Activated CD4-positive, alpha-beta T cell treated with anti-CD3 and anti-CD28 coated beads for 36 hours (primary cell): Measurements from ENCODE around the gene TRUB2. TPM values are rescaled to one million over a fixed set of nuclear protein-coding genes. Genes with fewer than 3 reads are reported as not detected.

Experiments
- ATAC-seq: fragments of 200-7000 bp; cut with Tn5 transposase; one replicate; pipeline ENCODE4 v1.10.0; 2021; ENCODE audit warnings: mild to moderate bottlenecking, moderate library complexity
- CTCF ChIA-PET: fragments of 350-600 bp; sonication (Branson Sonifier 250); formaldehyde crosslinking; loops from one replicate; lab custom pipeline; 2021; ENCODE audit warnings: antibody characterized with exemption; lab: Charles Lee
- POLR2A ChIA-PET: fragments of 350-600 bp; sonication (Branson Sonifier 250); formaldehyde crosslinking; loops from one replicate; lab custom pipeline; 2021; ENCODE audit warnings: antibody characterized with exemption, inconsistent platforms; lab: Charles Lee
- DNase-seq: peaks from one replicate; pipeline ENCODE4 v3.0.0-alpha.2; 2020
- H3K27ac Mint-ChIP-seq: one replicate; pipeline ENCODE4 v1.8.0; 2021; ENCODE audit warnings: mixed read lengths
- H3K27me3 Mint-ChIP-seq: one replicate; pipeline ENCODE4 v1.8.0; 2021; ENCODE audit warnings: mixed read lengths
- H3K36me3 Mint-ChIP-seq: one replicate; pipeline ENCODE4 v1.8.0; 2021; ENCODE audit warnings: low read depth, mixed read lengths
- H3K4me1 Mint-ChIP-seq: one replicate; pipeline ENCODE4 v1.8.0; 2021; ENCODE audit warnings: mixed read lengths
- H3K4me3 Mint-ChIP-seq: one replicate; pipeline ENCODE4 v1.8.0; 2021; ENCODE audit warnings: mild to moderate bottlenecking, moderate library complexity, mixed read lengths
- H3K9me3 Mint-ChIP-seq: one replicate; pipeline ENCODE4 v1.8.0; 2021; ENCODE audit warnings: low read depth, mixed read lengths
- intact Hi-C, 2 experiments: fragments of 100-400 bp; cut with DNase I in 1 of 2; cut with micrococcal nuclease in 1 of 2; formaldehyde crosslinking; loops; one replicate each; pipeline versions ENCODE4 v1.14.2 to v1.15.1; 2022 to 2024; cut with DNase I, micrococcal nuclease
- total RNA-seq, 2 experiments: library from RNA; stranded (reverse); gene quantifications; one replicate each; pipeline ENCODE4 v1.2.3, GENCODE V29; 2021

TRUB2 gene
- total RNA-seq, 2 experiments from 2014 or later = 29.5 to 37.5 TPM

DNA sequence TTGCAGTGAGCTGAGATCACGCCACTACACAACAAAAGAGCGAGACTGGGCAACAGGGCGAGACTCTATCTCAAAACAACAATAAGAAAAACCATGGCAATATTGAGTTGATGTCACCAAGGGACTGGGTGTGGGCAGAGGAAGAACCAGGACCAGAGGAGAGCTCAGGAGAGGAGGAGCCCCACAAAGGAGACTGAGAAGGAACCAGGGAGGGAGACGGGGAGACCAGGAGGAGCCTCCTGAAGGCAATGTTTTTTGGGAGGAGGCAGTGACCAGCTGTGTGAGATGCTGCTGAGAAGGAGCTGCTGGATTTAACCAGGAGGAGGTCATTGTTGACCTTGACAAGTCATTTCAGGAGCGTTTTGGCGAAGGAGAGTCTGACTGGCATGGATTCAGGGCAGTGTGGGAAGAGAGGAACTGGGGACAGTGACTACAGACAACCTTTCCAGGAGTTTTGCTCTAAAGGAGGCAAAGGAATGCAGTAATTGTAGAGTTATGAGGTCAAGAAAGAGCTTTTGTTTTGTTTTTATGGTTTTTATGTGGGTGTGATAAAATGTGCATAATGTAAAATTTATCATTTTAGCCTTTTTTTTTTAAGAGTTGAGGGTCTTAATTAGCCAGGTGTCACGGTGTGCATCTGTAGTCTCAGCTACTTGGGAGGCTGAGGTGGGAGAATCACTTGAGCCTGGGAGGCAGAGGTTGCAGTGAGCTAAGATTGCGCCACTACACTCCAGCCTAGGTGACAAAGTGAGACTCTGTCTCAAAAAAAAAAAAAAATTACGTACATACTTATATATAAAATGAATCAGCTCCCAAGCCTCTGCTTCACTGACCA, 17.9 kb downstream of the TRUB2 start:
- CTCF ChIA-PET = interaction anchor here (0.5 to 1.6 kb wide), 5 partner anchors 9 to 454 kb away, joined by 3 to 5 read pairs (median 3); partner anchors contain the start of gene URM1
- no peak overlapping the region for H3K4me3 Mint-ChIP-seq
- no peaks in the 10 kb centered on the region for H3K27me3 Mint-ChIP-seq
- H3K4me1 Mint-ChIP-seq = no peaks in the 10 kb centered on the region
- H3K27ac Mint-ChIP-seq = no peak overlapping the region
- ATAC-seq = no peak
- intact Hi-C loops = no loop called here
- POLR2A ChIA-PET = no interaction called here
- no peak for DNase-seq
- peaks cover 6% of the 10 kb centered on the region for H3K36me3 Mint-ChIP-seq
- H3K9me3 Mint-ChIP-seq = no peaks in the 10 kb centered on the region

DNA sequence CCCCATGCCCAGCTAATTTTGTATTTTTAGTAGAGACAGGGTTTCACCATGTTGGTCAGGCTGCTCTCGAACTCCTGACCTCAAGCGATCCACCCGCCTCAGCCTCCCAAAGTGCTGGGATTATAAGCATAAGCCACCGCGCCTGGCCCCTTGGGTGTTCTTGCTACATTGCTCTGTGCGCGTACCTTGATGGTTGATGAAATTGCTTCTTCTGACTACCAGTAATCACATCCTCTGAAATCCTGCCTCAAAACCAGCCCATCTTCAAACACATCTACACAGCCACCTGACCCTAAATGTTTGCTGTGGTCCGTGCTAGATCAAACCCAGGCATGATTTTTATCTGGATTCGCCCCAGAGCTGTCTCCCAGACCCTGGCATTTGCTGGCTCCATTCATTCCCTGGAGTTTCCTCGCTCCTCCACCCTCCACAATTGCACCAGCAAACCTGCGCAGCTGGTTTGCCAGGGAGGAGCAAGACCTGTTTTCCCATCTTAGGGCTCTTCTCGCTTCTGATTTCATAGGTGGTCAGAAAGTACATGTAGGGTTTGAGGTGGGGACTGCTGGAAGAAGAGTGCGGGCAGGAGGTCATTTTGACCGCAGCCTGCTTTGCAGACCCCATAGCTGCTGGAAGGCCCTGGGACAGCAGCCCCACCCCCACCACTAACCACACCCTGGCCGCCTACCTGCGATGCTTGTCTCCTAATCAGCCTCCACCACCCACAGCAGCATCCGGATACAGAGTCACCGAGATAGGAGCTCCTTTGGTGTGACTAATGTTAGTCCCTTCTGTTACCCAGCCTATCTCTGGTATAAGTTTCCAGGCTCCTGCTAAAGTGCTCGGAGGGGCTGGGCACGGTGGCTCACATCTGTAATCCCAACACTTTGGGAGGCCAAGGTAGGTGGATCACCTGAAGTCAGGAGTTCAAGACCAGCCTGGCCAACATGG, 23.4 kb downstream of the TRUB2 start:
- ChIA-PET CTCF (interaction anchor here (0.6 to 1.5 kb wide), 6 partner anchors 15 to 130 kb away, joined by 3 to 6 read pairs (median 4); partner anchors contain the start of gene TRUB2), POLR2A (interaction anchor here (0.6 kb wide), 2 partner anchors 136 to 647 kb away, joined by 4 read pairs; no protein-coding TSS in a partner anchor)
- no peak for ATAC-seq
- no peak overlapping the region for H3K27ac Mint-ChIP-seq
- intact Hi-C loops = loop anchor here (5.0 to 10.0 kb wide), 2 partner anchors 43 to 296 kb away; partner anchors contain the start of gene SLC27A4 (in 1 of the 2)
- H3K36me3 Mint-ChIP-seq = no peaks in the 10 kb centered on the region
- no peak for DNase-seq
- no peaks in the 10 kb centered on the region for H3K4me1 Mint-ChIP-seq
- no peaks in the 10 kb centered on the region for H3K9me3 Mint-ChIP-seq
- H3K4me3 Mint-ChIP-seq = no peak overlapping the region
- H3K27me3 Mint-ChIP-seq = no peaks in the 10 kb centered on the region

DNA sequence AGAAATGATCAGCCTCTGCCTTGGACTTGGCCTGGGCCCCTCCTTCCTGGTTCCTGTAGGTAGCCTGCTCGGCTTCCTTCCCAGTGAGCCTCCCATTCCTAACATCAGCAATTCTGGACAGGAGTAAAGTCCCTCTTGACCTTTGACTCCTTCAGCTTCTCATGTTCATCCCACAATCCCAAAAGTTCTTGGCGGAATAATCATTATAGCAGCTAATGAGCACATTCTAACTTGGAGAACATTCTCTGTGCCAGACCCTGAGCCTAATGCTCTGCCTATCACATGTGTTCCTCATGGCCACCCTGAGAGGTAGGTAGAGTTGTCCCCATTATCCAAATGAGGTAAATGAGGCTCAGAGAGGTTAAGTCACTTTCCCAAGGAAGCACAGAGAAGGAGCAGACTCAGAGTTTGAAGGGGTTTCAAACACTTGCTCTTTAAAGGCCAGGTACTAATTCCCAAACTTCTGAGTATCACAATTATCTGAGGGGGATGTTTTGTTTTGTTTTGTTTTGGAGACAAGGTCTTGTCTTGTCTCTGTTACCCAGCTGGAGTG, 24.9 kb downstream of the TRUB2 start:
- ChIA-PET POLR2A (no interaction called here), CTCF (interaction anchor here (1.4 to 2.1 kb wide), 3 partner anchors 9 to 117 kb away, joined by 4 read pairs; no protein-coding TSS in a partner anchor)
- no peaks in the 10 kb centered on the region for H3K4me1 Mint-ChIP-seq
- DNase-seq (no peak), ATAC-seq (no peak)
- no peaks in the 10 kb centered on the region for H3K36me3 Mint-ChIP-seq
- no peaks in the 10 kb centered on the region for H3K27me3 Mint-ChIP-seq
- H3K9me3 Mint-ChIP-seq = no peaks in the 10 kb centered on the region
- H3K27ac Mint-ChIP-seq = no peak overlapping the region
- intact Hi-C loops = loop anchor here (5.0 to 10.0 kb wide), 2 partner anchors 45 to 298 kb away; partner anchors contain the start of gene SLC27A4 (in 1 of the 2)
- H3K4me3 Mint-ChIP-seq = no peak overlapping the region

DNA sequence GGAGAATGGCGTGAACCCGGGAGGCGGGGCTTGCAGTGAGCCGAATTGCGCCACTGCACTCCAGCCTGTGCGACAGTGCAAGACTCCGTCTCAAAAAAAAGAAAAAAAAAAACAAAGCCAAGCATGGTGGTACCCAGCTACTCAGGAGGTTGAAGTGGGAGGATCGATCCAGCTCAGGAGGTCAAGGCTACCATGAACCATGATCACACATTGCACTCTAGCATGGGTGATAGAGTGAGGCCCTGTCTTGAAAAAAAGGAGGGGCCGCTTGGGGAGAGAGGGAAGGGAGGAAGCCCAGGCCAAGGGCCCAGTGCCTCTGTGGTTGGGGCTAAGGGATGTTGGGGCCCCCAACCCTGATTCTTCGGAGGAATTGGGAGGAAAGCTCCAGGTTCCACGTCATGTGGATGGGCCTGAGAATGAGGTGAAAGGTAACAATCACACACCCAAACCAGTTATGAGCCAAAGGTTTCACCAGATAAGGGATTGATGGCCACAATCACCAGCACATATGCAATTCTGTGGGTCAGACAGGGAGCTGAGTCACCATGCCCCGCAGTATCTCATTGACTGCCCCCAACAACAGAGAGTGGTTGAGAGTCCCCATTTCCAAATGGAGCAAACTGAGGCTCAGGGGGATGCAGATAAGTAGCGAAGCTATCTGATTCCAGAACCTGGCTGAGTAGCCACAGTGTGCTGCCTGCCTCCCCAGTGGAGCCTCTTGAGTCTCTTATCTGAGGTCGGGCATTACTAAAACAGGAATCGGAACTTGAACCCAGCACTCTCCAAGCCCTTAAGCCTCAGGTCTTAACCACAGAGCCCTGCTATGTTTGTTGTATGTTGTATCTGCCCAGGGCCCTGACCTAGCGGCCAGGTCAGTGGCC, 25.7 kb downstream of the TRUB2 start:
- ChIA-PET CTCF (interaction anchor here (1.4 to 2.1 kb wide), 5 partner anchors 7 to 118 kb away, joined by 3 to 5 read pairs (median 4); no protein-coding TSS in a partner anchor), POLR2A (no interaction called here)
- no peak overlapping the region for H3K4me3 Mint-ChIP-seq
- no peaks in the 10 kb centered on the region for H3K4me1 Mint-ChIP-seq
- no peak overlapping the region for H3K27ac Mint-ChIP-seq
- DNase-seq (no peak), ATAC-seq (no peak)
- H3K9me3 Mint-ChIP-seq = no peaks in the 10 kb centered on the region
- no peaks in the 10 kb centered on the region for H3K27me3 Mint-ChIP-seq
- no peaks in the 10 kb centered on the region for H3K36me3 Mint-ChIP-seq
- intact Hi-C loops = loop anchor here (5.0 to 10.0 kb wide), 2 partner anchors 46 to 298 kb away; partner anchors contain the start of gene SLC27A4 (in 1 of the 2)

DNA sequence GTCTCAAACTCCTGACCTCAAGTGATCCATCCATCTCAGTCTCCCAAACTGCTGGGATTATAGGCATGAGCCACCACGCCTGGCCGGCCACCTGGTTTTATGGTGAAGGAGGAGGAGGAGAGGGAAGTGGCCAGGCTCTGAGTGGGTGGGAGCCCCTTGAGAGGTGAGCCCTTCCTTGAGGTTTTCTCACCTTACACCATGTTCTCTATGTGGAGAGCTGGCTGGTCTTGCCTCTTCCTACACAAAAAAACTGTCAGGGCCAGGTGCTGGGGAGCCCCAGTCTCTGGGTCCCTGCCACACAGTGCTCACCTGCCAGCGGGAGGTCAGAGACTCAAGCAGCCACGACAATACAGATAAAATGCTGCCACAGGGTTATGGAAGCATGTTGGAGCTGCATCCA, 28.1 kb downstream of the TRUB2 start:
- ChIA-PET POLR2A (no interaction called here), CTCF (interaction anchor here (0.6 to 1.2 kb wide), 3 partner anchors 16 to 96 kb away, joined by 3 to 6 read pairs (median 3); no protein-coding TSS in a partner anchor)
- no peaks in the 10 kb centered on the region for H3K4me1 Mint-ChIP-seq
- no peak overlapping the region for H3K27ac Mint-ChIP-seq
- DNase-seq (no peak), ATAC-seq (no peak)
- no peak overlapping the region for H3K4me3 Mint-ChIP-seq
- H3K27me3 Mint-ChIP-seq = no peaks in the 10 kb centered on the region
- H3K36me3 Mint-ChIP-seq = no peaks in the 10 kb centered on the region
- intact Hi-C loops = loop anchor here in 1 of 2 experiments (10.0 kb wide), 1 partner anchor 301 kb away; no protein-coding TSS in a partner anchor
- no peaks in the 10 kb centered on the region for H3K9me3 Mint-ChIP-seq

DNA sequence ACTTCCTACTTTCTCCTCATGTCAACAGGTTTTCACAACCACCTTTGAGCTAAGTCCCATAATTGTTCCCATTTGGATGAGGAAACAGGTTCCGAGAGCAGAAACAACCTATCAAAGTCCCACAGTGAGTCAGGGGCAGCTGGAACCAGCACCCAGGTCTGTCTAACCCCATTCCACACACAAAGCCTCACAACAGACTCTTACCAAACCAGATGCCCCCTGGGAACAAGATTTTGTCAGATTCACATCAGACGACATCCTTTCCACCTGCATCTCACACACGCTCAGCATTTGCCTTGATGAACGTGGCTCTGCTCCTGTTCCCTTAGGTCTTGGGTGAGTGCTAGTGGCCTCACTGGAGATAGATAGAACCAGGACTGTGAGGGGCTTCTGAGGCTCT, 29.2 kb downstream of the TRUB2 start:
- no peaks in the 10 kb centered on the region for H3K9me3 Mint-ChIP-seq
- ChIA-PET CTCF (interaction anchor here (2.1 kb wide), 1 partner anchor 48 kb away, joined by 6 read pairs; no protein-coding TSS in a partner anchor), POLR2A (interaction anchor here (0.6 kb wide), 1 partner anchor 48 kb away, joined by 3 read pairs; no protein-coding TSS in a partner anchor)

DNA sequence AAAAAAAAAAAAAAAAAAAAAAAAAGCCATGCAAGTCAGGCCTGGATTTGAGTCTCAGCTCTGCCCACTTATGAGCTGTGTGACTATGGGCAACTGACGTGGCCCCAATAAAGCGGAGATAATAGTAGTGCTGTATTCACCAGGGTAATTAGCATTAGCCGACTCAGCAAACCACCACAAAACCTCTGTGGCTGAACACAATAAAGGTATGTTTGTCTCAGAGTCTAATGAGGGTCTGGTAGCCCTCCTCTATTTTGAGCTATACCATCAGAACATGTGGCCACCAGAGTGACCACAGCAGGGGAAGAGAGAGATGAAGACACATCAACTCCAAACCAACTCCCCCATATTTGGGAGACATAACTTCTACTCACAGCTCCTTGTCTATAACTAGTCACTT, 30.2 kb downstream of the TRUB2 start:
- ChIA-PET CTCF (interaction anchor here (0.6 to 2.1 kb wide), 6 partner anchors 8 to 891 kb away, joined by 3 to 6 read pairs (median 4); no protein-coding TSS in a partner anchor), POLR2A (interaction anchor here (0.6 kb wide), 2 partner anchors 44 to 867 kb away, joined by 3 to 7 read pairs; no protein-coding TSS in a partner anchor)
- no peak overlapping the region for H3K27ac Mint-ChIP-seq
- H3K36me3 Mint-ChIP-seq = peaks cover 4% of the 10 kb centered on the region
- H3K9me3 Mint-ChIP-seq = no peaks in the 10 kb centered on the region
- intact Hi-C loops = loop anchor here in 1 of 2 experiments (10.0 kb wide), 1 partner anchor 303 kb away; no protein-coding TSS in a partner anchor
- ATAC-seq (no peak), DNase-seq (no peak)
- H3K27me3 Mint-ChIP-seq = no peaks in the 10 kb centered on the region
- H3K4me1 Mint-ChIP-seq = no peaks in the 10 kb centered on the region
- H3K4me3 Mint-ChIP-seq = no peak overlapping the region

More for the DNA sequence above, 29.2 kb downstream of the TRUB2 start:
- H3K4me1 Mint-ChIP-seq = no peaks in the 10 kb centered on the region
- H3K36me3 Mint-ChIP-seq = peaks cover under 1% of the 10 kb centered on the region
- intact Hi-C loops = loop anchor here in 1 of 2 experiments (10.0 kb wide), 1 partner anchor 302 kb away; no protein-coding TSS in a partner anchor
- no peak for ATAC-seq
- no peak overlapping the region for H3K27ac Mint-ChIP-seq
- H3K4me3 Mint-ChIP-seq = no peak overlapping the region
- DNase-seq = no peak
- no peaks in the 10 kb centered on the region for H3K27me3 Mint-ChIP-seq

DNA sequence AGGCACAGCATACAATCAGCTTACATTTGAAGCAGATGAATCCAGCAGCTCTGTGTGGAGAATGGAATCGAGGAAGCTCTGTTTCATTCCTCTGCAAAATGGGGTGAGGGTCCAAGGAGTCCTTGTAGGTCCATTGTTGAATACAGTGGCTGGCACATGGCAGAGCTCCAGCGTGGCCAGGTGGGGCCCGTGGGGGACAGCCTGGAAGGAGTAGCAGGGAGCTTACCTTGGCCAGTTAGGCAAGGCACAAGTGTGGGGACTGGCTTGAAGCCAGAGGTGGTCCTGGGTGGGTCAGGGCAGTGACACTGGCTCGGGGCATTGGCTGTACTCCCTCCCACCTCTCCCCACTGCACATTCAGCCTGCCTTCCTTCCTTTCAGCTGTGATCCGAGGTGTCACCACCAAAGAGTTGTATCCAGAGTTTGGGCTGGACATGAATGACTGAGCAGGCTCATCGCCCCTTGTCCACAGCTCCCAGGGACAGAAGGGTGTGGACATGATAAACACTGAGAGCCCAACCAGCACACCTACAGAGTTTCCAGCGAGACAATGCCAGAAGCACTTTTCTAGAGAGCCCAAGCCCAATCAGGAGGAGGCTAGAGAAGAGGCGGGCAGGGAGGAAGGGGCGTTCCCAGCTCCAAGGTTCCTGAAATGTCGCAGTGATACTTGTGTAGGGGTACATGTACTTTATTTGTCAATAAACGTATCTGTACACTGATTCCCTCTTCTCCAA, 33.8 kb downstream of the TRUB2 start:
- Mint-ChIP-seq H3K9me3 (no peaks in the 10 kb centered on the region), H3K36me3 (peaks cover 4% of the 10 kb centered on the region), H3K27me3 (no peaks in the 10 kb centered on the region), H3K4me1 (no peaks in the 10 kb centered on the region), H3K4me3 (no peak overlapping the region), H3K27ac (no peak overlapping the region)
- intact Hi-C loops = no loop called here
- ChIA-PET CTCF (interaction anchor here (0.8 to 0.9 kb wide), 2 partner anchors 8 to 53 kb away, joined by 3 to 4 read pairs; no protein-coding TSS in a partner anchor), POLR2A (no interaction called here)
- no peak for ATAC-seq
- no peak for DNase-seq

DNA sequence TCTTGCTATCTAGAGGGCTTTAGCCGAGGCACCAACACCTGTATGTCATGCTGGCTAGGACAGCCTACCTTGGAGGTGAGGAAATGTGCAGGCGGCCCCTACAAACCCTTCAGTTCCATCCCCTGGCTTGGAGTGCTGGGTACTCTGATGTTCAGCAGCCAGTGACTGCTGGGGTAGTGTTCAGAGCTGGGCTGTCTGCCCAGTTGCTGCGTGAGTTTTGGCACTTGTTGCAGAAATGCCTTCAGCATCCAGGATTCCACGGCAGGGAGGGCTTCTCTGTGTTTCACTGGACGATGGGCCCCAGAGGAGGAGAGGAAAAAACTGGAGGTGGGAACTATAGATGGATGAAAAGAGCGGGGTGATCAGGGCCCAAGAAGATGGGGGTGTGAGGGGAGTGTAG, 35.8 kb downstream of the TRUB2 start:
- H3K36me3 Mint-ChIP-seq = peaks cover 4% of the 10 kb centered on the region
- no peak overlapping the region for H3K27ac Mint-ChIP-seq
- H3K4me3 Mint-ChIP-seq = no peak overlapping the region
- no peak for DNase-seq
- no peak for ATAC-seq
- H3K4me1 Mint-ChIP-seq = no peaks in the 10 kb centered on the region
- ChIA-PET POLR2A (no interaction called here), CTCF (interaction anchor here (1.1 kb wide), 1 partner anchor 126 kb away, joined by 3 read pairs; no protein-coding TSS in a partner anchor)
- no peaks in the 10 kb centered on the region for H3K27me3 Mint-ChIP-seq
- H3K9me3 Mint-ChIP-seq = no peaks in the 10 kb centered on the region
- intact Hi-C loops = no loop called here
